ENCODE data around the gene CMAS. TPM values are rescaled to one million over a fixed set of nuclear protein-coding genes. Genes with fewer than 3 reads are reported as not detected.

The CMAS gene
- total RNA-seq (2022; extraction: Qiagen RNA extraction; ENCODE audit: low read depth): 29.9 to 50.3 TPM (median 45.0 TPM) in 5 replicates

GRCh38 chr12:22046090-22046967 is at the start of gene CMAS:
Gene CMAS (plus strand): TSS chr12:22046218. CDS start chr12:22046304, 86 bp downstream.

Other genes starting within 250 kb of the CMAS start
- gene ABCC9, start 104.8 kb upstream of the CMAS start, total RNA-seq (2022; extraction: Qiagen RNA extraction; ENCODE audit: low read depth): 0.02 TPM in 1 of 5 replicates, not detected in the others